Measurements from ENCODE around the gene DLG2. TPM values are rescaled to one million over a fixed set of nuclear protein-coding genes. Genes with fewer than 3 reads are reported as not detected.

Gene DLG2
- total and polyA plus RNA-seq, 9 of the 15 experiments (the other 6 are each of a cell fraction or from before 2014, with no cell fraction given): 0.52 to 1.6 (median 0.95) TPM

- WGBS (ENCODE audit: insufficient coverage, low coverage, missing lambda C conversion rate): 2% methylated on average over 6 of the region's 6 CpGs
- ChIA-PET POLR2A (no interaction called here), CTCF (ENCODE audit: low intra/inter-chr PET ratio) (no interaction called here)
- Histone ChIP-seq H3K27me3 (ENCODE audit: control insufficient read depth in 2 of 2, insufficient read depth in 2 of 2, low read length in 2 of 2) (no peaks in the 10 kb centered on the region), H3K9ac (ENCODE audit: insufficient read depth in 1 of 2, low read depth in 2 of 2, low read length in 2 of 2) (no peak overlapping the region), H4K20me1 (replicated peaks; ENCODE audit: control insufficient read depth, insufficient read depth, low read length) (no peaks in the 10 kb centered on the region), H3K27ac (ENCODE audit: extremely low read depth, low read depth, low read length) (no peak overlapping the region), H3K4me1 (replicated peaks in 1 of 2; ENCODE audit: control insufficient read depth in 2 of 2, insufficient read depth in 2 of 2, low read length in 2 of 2) (no peaks in the 10 kb centered on the region), H3K4me2 (ENCODE audit: insufficient read depth, low read length) (no peak overlapping the region), H3K9me1 (ENCODE audit: control insufficient read depth, insufficient read depth, low read length) (no peaks in the 10 kb centered on the region), H3K79me2 (ENCODE audit: control insufficient read depth, insufficient read depth, low read length) (no peaks in the 10 kb centered on the region), H3K9me3 (replicated peaks; ENCODE audit: control insufficient read depth, insufficient read depth, low read depth, low read length) (no peaks in the 10 kb centered on the region; the same call in 1 of the 2 replicates), H2AFZ (ENCODE audit: low read depth, low read length) (no peak overlapping the region), H3K36me3 (ENCODE audit: control insufficient read depth, insufficient read depth, low read length) (no peaks in the 10 kb centered on the region), H3K4me3 (no peak overlapping the region)
- ATAC-seq (no peak), FAIRE-seq (no peak), DNase-seq (ENCODE audit: extremely low read depth in 1 of 4, low spot score in 3 of 4) (no peak)
- in situ Hi-C loops (cut with MboI): no loop called here
- TF ChIP-seq PTBP1 (IDR thresholded peaks at IDR 0.05; ENCODE audit: low read depth, low read length): no peak
- TF ChIP-seq BCL6 (CRISPR knock-in tag; IDR thresholded peaks at IDR 0.05): no peak
- TF ChIP-seq IRF2 (CRISPR knock-in tag; IDR thresholded peaks at IDR 0.05): no peak
- TF ChIP-seq ZNF316 (IDR thresholded peaks at IDR 0.05): no peak
- TF ChIP-seq NFE2 (IDR thresholded peaks at IDR 0.05; ENCODE audit: low read depth): no peak
- TF ChIP-seq ZNF75A (CRISPR knock-in tag; IDR thresholded peaks at IDR 0.05): no peak
- TF ChIP-seq SUPT5H (IDR thresholded peaks at IDR 0.05): no peak
- TF ChIP-seq MCM2 (IDR thresholded peaks at IDR 0.05; ENCODE audit: low read depth): no peak
- no peak for TF ChIP-seq PBX2 (CRISPR knock-in tag; IDR thresholded peaks at IDR 0.05; ENCODE audit: low read depth)
- TF ChIP-seq PBX2 (tag; conservative IDR thresholded peaks at IDR 0.05; ENCODE audit: low read depth): no peak
- TF ChIP-seq BRF1 (IDR thresholded peaks at IDR 0.05; ENCODE audit: borderline replicate concordance, extremely low read depth, insufficient read length): no peak
- BruUV-seq (replicated peaks): no TSS peak
- intact Hi-C loops (cut with micrococcal nuclease): no loop called here
These were observed 455.4 kb downstream of the DLG2 start for GRCh38 chr11:85171648-85172257.

Data from K562 (cell line).